GM19452 (cell line): ENCODE measurements around the gene GRAMD4.

Experiments used
- ATAC-seq: cut with Tn5 transposase; IDR thresholded peaks from one replicate; pipeline ENCODE4 v1.9.1; 2021; ENCODE audit not compliant: unreplicated experiment

GRAMD4 gene

DNA sequence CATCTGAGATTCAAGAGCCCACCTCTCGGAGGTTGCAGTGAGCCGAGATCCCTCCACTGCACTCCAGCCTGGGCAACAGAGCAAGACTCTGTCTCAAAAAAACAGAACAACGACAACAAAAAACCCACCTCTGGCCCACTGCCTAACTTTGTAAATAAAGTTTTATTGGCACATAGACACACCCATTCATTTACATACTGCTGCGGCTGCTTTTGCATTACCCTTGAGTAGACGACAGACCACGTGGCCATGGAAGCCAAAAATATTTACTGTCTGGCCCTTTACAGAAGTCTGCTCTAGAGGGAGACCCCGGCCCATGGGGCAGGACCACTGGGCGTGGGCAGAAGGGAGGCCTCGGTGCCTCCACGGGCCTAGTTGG lies 47.0 kb downstream of the GRAMD4 start:
- ATAC-seq = no peak

GRCh38 chr22:46668116-46668515 lies 47.9 kb downstream of the GRAMD4 start:
- ATAC-seq = no peak

DNA sequence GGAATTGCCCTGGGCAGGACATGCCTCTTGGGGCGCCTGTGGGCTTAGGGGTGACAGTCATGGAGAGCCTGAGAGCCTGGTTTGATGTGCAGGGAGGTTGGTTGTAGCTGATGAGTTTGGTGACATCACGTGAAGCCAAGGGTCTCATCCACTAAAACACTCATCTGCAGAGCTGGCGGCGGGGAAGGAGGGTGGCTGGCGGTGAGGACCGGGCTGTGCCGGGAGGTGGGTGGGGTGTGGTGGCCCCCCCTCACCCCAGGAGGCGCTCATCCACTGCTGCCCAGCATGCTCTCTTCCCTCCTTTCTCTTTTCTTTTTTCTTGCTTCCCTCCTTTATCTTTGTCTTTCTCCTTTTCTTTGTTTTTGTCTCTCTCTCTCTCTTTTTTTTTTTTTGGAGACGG lies 49.0 kb downstream of the GRAMD4 start:
- ATAC-seq = no peak

GRCh38 chr22:46671824-46672432 lies 51.7 kb downstream of the GRAMD4 start:
- no peak for ATAC-seq

DNA sequence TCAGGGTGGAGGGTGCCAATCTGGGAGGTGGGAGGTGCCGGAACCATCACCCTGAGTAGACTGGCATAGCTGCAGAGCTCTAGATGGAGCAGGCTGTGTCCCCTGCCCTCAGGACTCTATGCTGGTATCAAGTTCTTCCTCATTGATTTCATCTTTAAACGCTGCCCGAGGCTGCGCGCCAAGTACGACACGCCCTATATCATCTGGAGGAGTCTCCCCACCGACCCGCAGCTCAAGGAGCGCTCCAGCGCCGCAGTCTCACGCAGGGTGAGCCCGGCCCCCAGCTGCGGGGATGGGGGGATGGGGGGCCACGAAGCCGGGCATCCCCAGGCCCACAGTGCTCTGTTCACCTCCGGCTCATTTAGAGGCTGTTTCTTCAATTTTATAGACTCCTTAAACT lies 52.5 kb downstream of the GRAMD4 start:
- no peak for ATAC-seq

DNA sequence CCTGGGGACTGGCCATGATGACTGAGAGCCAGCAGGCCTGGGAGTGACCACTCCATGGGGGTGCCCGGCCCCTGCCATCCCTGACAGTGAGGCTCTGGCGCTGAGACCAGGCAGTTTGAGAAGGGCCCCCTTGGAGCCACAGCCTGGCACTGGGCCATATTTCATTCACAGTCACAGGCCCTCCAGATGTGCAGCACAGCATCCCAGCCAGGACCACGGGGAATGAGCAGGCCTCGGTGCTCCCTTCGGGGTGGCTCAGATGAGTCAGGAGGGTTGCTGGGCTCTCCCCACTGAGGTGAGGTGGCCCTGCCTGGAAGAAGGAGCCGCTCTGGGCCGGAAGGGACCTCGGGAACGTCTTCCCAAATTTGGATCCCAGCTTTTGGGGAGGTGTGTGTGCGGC lies 53.0 kb downstream of the GRAMD4 start:
- no peak for ATAC-seq

GRCh38 chr22:46673662-46674236 lies 53.6 kb downstream of the GRAMD4 start:
- ATAC-seq = no peak

GRCh38 chr22:46674367-46674781 lies 54.2 kb downstream of the GRAMD4 start:
- ATAC-seq = no peak

DNA sequence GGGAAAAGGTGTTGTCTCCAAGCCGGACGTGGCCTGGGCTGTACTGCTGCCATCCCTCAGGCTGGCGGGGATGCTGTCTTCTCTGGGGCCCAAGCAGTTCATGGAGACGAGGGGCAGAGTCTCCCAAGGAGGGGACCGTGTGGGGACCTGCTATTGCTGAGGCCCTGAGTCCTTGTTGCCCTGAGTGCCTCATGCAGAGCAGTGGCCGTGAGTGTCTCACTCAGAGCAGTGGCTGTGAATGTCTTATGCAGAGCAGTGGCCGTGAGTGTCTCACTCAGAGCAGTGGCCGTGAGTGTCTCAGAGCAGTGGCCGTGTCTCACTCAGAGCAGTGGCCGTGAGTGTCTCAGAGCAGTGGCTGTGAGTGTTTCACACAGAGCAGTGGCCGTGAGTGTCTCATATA lies 54.7 kb downstream of the GRAMD4 start:
- ATAC-seq = no peak

DNA sequence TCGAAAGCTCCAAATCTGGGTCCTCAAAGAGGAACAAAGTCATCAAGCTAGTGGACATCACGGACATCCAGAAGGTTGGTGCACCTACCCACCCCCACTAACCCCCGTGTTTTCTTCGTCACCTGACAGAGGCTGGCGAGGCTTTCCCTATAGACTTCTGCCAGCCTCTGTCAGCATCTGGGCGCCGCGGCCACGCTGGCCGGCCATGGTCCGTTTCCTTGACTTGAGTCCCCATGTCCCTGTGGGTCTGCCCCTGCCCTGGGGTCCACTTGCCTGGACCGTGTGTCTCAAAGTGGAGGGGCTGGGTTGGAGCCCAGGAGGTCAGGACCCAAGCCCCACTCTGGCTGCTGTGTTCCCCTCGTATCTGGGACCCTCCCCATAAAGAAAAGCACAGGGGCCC lies 55.3 kb downstream of the GRAMD4 start:
- ATAC-seq = no peak

DNA sequence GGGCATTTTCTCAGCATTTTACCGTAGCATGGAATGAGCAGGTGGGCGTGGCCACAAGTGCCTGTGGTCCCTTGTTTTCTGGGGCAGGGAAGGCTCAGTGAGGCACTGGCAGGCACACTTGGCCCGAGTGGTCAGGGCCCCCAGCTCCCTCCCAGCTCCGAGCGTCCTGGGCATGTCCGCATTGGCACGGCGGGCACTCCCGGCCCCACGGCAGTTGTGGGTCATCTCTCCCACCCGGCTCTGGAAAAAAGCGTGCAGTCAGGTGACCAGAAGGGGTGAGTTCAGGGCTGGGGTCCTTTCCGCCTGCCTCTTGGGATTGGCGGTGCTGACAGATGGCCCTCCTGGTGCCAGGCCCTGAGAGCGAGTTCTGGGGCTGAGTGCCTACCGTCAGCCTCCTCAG lies 55.8 kb downstream of the GRAMD4 start:
- no peak for ATAC-seq

- ATAC-seq = no peak
These were observed 56.3 kb downstream of the GRAMD4 start for GRCh38 chr22:46676479-46676878.

- no peak for ATAC-seq
These were observed 56.7 kb downstream of the GRAMD4 start for GRCh38 chr22:46676881-46677280.

DNA sequence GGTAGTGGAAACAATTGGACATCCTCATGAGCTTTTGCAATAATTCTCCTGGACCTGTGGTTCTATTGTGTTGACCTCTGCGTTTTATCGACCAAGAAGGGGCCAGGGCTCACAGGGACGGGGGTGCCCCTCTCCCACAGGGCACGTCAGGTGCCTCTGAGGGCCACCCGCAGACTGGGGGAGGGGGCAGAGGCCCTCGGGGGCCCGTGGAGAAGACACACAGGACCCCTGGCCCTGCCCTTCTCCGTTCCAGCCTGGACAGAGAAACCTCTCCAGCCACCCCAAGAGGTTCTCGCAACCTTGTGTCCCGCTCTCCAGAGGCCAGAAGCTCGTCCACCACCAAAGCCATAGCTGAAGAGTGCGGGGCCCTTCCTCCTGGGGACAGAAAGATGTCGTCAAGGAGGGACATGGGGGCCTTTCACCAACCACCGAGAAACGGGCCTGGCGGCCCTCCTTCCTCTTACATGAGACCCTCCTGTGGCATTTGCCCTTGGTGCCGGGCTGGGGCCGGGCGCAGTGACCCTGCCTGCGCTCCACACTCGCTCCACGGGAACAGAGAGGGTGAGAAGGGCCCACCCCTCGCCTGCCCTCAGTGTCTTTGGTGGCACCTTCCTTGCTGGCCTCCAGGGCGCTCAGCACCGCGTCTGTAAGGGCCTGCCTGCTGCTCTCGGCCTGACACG lies 57.3 kb downstream of the GRAMD4 start:
- ATAC-seq = no peak

DNA sequence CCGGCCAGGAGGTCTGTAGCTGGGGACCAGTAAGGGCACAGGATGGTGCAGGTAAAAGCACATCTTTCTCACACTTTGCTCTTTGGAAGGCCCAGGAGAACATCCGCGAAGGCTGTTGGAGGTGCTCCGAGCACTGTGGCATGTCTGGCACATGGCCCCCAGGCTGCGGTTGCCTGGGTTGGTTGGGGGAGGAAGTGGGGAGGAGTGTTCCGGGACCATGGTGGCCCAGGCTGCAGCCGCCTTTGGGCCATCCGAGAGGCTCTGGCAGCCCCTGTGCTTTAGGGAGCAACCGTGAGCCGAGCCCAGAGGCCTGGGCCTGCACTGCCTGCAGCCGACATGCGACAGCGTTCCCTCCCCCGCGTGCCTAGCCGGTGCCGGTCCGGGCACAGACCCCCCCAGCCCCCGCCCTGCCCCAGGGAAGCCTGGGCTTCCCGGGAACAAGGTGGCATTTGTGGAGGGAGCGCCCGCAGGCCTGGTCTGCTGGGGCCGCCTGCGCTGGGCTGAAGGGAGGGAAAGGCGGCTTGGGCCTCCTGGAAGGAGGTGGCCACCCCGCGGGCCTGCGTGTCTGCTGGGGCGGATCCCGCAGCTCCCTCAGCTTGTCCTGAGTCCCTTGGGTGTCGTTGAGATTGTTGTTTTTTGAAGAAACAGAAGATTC lies 57.9 kb downstream of the GRAMD4 start:
- ATAC-seq = no peak

GRCh38 chr22:46678785-46679700 lies 58.9 kb downstream of the GRAMD4 start:
- ATAC-seq = no peak

DNA sequence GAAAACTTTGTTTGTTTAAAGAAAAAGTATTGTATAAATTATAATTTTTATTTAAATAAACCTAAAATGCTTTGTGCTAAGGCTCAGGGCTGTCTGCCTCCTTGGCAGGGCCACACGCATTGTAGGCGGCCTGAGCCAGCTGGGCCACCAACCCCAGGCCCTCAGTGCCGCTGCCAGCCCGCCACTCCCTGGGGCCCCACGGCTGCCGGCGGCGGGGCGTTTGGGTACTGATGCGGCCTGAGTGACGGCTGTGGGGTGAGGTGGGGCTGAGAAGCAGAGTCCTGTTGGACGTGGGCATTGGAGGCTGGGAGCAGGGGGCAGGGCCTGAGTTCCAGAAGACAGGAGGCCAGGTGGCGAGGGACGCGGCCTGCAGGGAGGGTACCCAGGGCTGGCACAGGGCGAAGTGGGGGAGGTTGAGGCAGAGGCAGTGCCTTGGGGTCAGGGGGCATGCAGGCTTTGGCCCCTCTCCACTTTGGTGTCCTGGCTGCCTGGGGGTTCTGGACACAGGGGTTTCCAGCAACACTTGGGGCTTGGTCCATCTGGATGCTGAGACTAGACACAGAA lies 59.6 kb downstream of the GRAMD4 start:
- no peak for ATAC-seq

DNA sequence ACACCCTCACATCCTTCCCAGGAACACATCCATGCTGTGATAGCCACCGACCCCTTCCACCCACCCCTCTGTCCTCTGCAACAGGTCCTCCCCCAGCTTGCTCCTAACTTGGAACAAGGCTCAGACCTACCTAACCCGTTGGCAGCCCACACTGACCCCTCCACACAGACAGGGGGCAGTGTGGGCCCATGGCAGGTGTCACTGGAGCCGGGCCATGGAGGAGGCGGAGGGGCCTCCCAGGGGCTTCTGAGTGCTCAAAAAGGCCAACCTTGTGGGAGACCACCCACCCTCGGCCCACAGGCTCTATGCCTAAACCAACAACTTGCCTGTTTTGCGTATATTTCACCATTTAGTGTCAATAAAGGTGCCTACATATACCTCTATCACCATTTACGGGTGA lies 60.8 kb downstream of the GRAMD4 start:
- no peak for ATAC-seq

DNA sequence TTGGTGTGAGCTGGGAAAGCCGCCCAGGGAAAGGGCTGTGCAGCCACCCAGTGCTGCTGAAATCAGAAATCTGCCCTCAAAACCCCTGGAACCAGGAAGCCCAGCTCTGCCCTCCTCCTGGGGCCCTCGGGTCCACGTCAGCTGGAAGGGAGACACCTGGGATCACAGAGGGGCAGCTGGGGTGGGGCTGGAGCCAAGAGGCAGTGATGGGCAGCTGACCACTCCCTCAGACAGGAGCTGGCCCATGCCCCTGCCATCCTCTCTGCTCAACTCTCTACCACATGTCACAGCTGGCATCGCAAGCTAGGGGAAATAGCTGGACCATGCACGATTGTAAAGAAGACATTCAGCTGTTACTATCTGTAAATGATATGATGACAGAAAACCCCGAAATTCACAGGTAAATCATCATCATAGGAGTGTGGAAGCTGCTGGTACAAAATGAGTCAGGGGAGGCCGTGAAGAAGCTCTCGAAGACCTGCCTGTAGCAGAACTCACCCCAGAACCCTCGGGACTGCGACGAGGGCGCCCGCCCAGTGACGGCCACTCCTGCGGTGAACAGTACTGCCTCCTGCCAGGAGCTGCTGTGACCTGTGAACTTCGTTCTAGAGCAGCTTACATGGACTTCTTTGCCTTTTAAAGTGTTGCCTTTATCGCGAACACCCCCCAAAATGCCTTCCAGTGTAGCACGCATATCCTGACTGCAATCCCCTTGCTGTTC lies 62.0 kb downstream of the GRAMD4 start:
- no peak for ATAC-seq

GRCh38 chr22:46684706-46685105 lies 64.5 kb downstream of the GRAMD4 start:
- ATAC-seq = no peak
